Cerebellar cortex (tissue), 1 donor: ENCODE measurements around the gene PCDHGA11.
"Not testable (repeated sequence)": the region's sequence is repeated elsewhere in the genome, so short reads cannot be mapped to it uniquely, and the experiment has no call there.

Experiments
- DNase-seq: peaks from one replicate; pipeline ENCODE4 v3.0.0-alpha.2; 2015; ENCODE audit warnings: low spot score

Gene PCDHGA11

DNA sequence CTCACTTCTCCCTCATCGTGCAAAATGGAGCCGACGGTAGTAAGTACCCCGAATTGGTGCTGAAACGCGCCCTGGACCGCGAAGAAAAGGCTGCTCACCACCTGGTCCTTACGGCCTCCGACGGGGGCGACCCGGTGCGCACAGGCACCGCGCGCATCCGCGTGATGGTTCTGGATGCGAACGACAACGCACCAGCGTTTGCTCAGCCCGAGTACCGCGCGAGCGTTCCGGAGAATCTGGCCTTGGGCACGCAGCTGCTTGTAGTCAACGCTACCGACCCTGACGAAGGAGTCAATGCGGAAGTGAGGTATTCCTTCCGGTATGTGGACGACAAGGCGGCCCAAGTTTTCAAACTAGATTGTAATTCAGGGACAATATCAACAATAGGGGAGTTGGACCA lies 10.4 kb downstream of the PCDHGA11 start:
- no peak for DNase-seq

DNA sequence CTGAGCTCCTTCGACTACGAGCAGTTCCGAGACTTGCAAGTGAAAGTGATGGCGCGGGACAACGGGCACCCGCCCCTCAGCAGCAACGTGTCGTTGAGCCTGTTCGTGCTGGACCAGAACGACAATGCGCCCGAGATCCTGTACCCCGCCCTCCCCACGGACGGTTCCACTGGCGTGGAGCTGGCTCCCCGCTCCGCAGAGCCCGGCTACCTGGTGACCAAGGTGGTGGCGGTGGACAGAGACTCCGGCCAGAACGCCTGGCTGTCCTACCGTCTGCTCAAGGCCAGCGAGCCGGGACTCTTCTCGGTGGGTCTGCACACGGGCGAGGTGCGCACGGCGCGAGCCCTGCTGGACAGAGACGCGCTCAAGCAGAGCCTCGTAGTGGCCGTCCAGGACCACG lies 11.5 kb downstream of the PCDHGA11 start:
- not testable (repeated sequence) for DNase-seq

DNA sequence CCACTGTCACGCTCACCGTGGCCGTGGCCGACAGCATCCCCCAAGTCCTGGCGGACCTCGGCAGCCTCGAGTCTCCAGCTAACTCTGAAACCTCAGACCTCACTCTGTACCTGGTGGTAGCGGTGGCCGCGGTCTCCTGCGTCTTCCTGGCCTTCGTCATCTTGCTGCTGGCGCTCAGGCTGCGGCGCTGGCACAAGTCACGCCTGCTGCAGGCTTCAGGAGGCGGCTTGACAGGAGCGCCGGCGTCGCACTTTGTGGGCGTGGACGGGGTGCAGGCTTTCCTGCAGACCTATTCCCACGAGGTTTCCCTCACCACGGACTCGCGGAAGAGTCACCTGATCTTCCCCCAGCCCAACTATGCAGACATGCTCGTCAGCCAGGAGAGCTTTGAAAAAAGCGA lies 11.9 kb downstream of the PCDHGA11 start:
- DNase-seq, result not testable (repeated sequence)

DNA sequence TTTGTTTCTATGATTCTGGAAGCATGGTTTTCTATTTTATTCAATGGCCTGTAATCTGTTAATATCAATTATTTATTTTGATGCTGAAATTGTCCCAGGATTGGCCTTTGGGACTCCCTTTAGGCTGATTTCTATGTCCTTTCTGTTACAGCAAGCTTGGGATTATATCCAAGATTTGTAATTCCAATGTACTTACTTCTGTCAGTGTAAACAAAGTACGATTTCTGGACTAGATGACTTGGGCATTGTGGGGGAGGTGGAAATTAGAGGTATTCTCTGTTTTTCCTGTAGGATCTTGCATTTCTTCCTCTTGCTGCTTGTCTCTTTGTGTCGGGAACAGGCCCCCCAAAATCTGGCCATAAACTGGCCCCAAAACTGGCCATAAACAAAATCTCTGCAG lies 13.2 kb downstream of the PCDHGA11 start:
- no peak for DNase-seq

DNA sequence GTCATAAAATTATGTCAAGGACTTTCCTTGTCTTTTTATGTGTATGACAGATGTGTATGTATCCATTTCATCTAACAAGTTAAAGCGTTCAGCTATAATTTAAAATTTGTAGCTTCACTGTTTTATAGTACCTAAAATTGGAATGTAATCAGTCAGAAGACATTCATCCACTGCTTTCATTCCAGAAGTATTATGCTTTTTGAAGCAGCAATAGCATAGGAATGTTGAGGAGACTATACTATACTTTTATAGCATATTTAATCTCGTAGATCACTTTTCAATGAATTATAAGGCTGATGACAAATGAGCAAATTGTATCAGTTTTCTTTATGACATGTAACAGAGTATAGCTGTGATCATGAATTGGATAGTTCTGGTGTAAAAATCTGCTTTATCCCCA lies 16.4 kb downstream of the PCDHGA11 start:
- no peak for DNase-seq

DNA sequence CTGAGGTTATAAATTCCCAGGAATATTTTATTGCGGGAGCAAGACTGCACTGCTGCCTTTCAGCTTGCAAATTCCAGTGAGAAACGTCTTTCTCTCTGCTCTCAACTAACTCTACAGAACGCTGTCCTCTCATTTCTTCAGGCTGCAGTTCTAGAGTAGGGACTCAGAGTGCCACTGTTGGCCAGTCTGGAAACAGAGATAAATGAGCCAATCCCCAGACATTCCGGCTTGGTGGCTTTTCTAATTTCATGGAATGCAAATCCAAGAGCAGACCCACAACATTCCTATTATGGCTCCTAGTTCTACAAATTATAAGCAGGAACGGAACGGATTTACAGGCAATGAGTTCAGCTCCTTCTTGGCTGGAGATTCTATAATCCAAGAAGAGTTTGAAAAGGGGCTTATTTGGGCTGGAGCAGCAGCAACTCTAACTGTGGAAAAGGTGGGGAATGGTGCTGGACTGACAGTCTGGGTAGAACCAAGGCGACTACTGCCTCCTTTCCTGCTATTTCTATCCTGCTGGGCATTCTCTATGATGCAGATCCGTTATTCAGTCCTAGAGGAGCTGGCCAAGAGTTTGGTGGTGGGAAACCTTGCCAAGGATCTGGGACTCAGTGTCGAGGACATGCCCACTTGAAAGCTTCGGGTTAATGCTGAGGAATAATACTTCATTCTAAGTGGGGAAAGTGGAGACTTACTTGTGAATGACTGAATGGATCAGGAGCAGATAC lies 18.7 kb downstream of the PCDHGA11 start:
- peak; percentile 3 for DNase-seq

DNA sequence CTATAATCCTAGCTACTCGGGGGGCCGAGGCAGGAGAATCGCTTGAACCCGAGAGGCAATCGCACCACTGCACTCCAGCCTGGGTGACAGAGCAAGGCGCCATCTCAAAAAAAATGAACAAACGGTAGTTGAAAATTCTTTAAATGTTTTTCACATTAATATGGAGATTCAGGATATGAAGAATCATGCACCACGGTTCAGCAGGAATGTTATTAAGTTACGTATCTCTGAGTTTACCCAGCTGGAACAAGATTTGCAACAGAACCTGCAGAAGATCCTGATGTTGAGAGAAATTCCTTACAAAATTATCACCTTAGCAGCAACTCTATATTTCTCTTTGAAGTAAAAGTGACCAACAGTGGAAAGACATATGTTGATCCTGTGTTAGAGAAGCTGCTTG lies 19.5 kb downstream of the PCDHGA11 start:
- DNase-seq, result no peak

DNA sequence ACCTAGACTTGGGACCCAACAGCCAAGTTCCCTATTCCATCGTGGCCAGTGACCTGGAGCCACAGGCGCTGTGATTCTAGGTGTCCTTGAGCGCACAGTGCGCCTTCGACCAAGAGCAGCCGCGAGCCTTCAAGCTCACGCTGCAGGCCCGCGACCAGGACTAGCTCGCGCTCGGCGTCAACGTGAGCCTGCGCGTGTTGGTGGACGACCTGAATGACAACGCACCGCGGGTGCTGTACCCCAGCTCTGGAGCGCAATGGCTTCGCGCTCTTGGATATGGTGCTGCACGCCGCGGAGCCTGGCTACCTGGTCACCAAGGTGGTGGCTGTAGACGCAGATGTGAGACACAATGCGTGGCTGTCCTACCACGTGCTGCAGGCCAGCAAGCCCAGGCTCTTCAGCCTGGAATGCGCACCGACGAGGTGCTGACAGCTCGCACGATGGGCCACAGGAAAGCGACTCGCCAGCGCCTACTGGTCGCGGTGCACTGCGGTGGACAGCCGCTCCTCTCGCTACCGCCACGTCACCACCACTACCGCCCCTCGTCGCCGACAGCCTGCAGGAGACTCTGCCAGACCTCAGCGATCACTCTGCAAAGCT lies 20.8 kb downstream of the PCDHGA11 start:
- DNase-seq, result no peak

DNA sequence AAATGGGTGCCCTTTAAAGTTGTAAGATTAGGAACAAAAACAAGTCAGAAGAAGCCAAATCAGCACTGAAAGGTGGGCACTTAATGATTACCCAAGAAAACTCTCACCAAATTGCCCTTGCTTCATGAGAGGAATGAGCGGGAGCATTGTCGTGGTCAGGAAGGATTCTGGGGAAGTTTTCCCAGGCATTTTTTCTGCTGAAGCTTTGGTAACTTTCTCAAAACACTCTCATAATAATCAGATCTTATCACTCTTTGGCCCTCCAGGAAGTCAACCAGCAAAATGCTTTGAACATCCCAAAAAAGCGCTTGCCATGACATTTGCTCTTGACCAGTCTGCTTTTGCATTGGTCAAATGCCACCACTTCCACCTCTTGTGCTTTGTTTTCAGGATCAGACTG lies 44.5 kb downstream of the PCDHGA11 start:
- DNase-seq, result no peak
